ENCODE measurements around the gene POU2F1.
"Not testable (repeated sequence)": the region's sequence is repeated elsewhere in the genome, so short reads cannot be mapped to it uniquely, and the experiment has no call there.

DNA sequence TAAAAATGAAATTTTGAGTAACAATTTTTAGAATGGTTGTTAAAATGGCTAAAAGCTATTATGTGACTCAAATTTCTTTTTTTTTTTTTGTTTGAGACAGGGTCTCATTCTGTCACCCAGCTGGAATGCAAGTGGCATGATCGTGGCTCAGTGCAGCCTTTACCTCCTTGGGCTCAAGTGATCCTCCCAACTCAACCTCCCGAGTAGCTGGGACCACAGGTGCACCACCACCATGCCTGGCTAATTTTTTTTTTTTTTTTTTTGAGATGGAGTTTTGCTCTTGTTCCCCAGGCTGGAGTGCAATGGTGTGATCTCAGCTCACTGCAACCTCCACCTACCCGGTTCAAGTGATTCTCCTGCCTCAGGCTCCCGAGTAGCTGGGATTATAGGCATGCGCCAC is 24.5 kb downstream of the POU2F1 start:
- not testable (repeated sequence) for TF ChIP-seq SUZ12 (IDR thresholded peaks at IDR 0.05; ENCODE audit: extremely low read depth, insufficient read depth, insufficient read length); YY1 (IDR thresholded peaks at IDR 0.05; ENCODE audit: insufficient read depth, insufficient read length); ZNF274 (IDR thresholded peaks at IDR 0.05; ENCODE audit: low read depth, low read length)
